GM23338 (cell line): ENCODE data around the gene CAMSAP1. TPM values are rescaled to one million over a fixed set of nuclear protein-coding genes. Genes with fewer than 3 reads are reported as not detected.

ENCODE experiments used
- ATAC-seq: fragments of 200-7000 bp; cut with Tn5 transposase; 3 replicates; pipeline ENCODE4 v1.9.1; 2020
- DNase-seq: peaks from one replicate; pipeline ENCODE4 v3.0.0-alpha.2; 2015; ENCODE audit warnings: low spot score
- H2AFZ ChIP-seq: fragments of 200-600 bp; sonication (generic); 2 replicates; pipeline ENCODE4 v1.8.0; 2016; ENCODE audit warnings: antibody characterized with exemption, mild to moderate bottlenecking, moderate library complexity
- H3F3A ChIP-seq: fragments of 200-600 bp; sonication (generic); replicated peaks from 2 replicates; pipeline ENCODE4 v1.8.0; 2017; ENCODE audit warnings: antibody characterized with exemption, mixed run types, low read depth
- H3K27ac ChIP-seq: fragments of 200-600 bp; sonication (generic); 2 replicates; pipeline ENCODE4 v1.6.1; 2016; ENCODE audit warnings: low read depth
- H3K27me3 ChIP-seq: fragments of 200-600 bp; sonication (generic); 2 replicates; pipeline ENCODE4 v1.8.0; 2016; ENCODE audit warnings: mild to moderate bottlenecking, mixed run types, moderate library complexity; ENCODE audit not compliant: insufficient read depth
- H3K36me3 ChIP-seq: fragments of 200-600 bp; sonication (generic); 2 replicates; pipeline ENCODE4 v1.8.0; 2016; ENCODE audit warnings: mild to moderate bottlenecking; ENCODE audit not compliant: insufficient read depth
- H3K4me1 ChIP-seq: fragments of 200-600 bp; sonication (generic); 2 replicates; pipeline ENCODE4 v1.8.0; 2016; ENCODE audit warnings: mild to moderate bottlenecking, moderate library complexity; ENCODE audit not compliant: insufficient read depth
- H3K4me2 ChIP-seq: fragments of 200-600 bp; sonication (generic); 2 replicates; pipeline ENCODE4 v1.7.1; 2017; ENCODE audit warnings: mixed run types
- H3K4me3 ChIP-seq: fragments of 200-600 bp; sonication (generic); 2 replicates; pipeline ENCODE4 v1.6.1; 2016; ENCODE audit warnings: mixed run types
- H3K79me2 ChIP-seq: fragments of 200-600 bp; sonication (generic); replicated peaks from 2 replicates; pipeline ENCODE4 v1.8.0; 2017; ENCODE audit warnings: mild to moderate bottlenecking; ENCODE audit not compliant: insufficient read depth
- H3K9me2 ChIP-seq: fragments of 200-600 bp; sonication (generic); 2 replicates; pipeline ENCODE4 v1.8.0; 2017; ENCODE audit not compliant: insufficient read depth
- H4K20me1 ChIP-seq: fragments of 200-600 bp; sonication (generic); replicated peaks from 2 replicates; pipeline ENCODE4 v1.8.0; 2017; ENCODE audit warnings: mild to moderate bottlenecking; ENCODE audit not compliant: insufficient read depth
- H3K27ac Mint-ChIP-seq: 2 replicates; pipeline ENCODE4 v1.8.0; 2020; ENCODE audit warnings: inconsistent platforms, mild to moderate bottlenecking, moderate library complexity, mixed read lengths
- H3K27me3 Mint-ChIP-seq: 3 replicates; pipeline ENCODE4 v1.8.0; 2022; ENCODE audit warnings: low read depth, mild to moderate bottlenecking, moderate library complexity, mixed read lengths, inconsistent platforms; ENCODE audit not compliant: insufficient read depth, poor library complexity
- H3K36me3 Mint-ChIP-seq: 3 replicates; pipeline ENCODE4 v1.8.0; 2021; ENCODE audit warnings: low read depth, mild to moderate bottlenecking, inconsistent platforms, moderate library complexity, mixed read lengths
- H3K4me1 Mint-ChIP-seq: 3 replicates; pipeline ENCODE4 v1.8.0; 2020; ENCODE audit warnings: mild to moderate bottlenecking, inconsistent platforms, mixed read lengths
- H3K4me3 Mint-ChIP-seq: 3 replicates; pipeline ENCODE4 v1.8.0; 2021; ENCODE audit warnings: moderate library complexity, mild to moderate bottlenecking, inconsistent platforms, mixed read lengths
- H3K9me3 Mint-ChIP-seq: 3 replicates; pipeline ENCODE4 v1.8.0; 2020; ENCODE audit warnings: moderate library complexity, mild to moderate bottlenecking, inconsistent platforms, mixed read lengths
- CREB1 ChIP-seq: fragments of 250-450 bp; sonication (Bioruptor Pico); IDR thresholded peaks from 2 replicates; pipeline ENCODE4 v1.5.0; 2020; ENCODE audit warnings: low read depth, mild to moderate bottlenecking, moderate library complexity
- EZH2 ChIP-seq: fragments of 200-600 bp; sonication (generic); IDR thresholded peaks from one replicate; pipeline ENCODE4 v1.8.0; 2017; ENCODE audit warnings: antibody characterized with exemption, mild to moderate bottlenecking, low read depth; ENCODE audit not compliant: unreplicated experiment
- JUNB ChIP-seq: IDR thresholded peaks from one replicate; pipeline ENCODE4 v1.6.1; 2016; ENCODE audit warnings: antibody characterized with exemption; ENCODE audit not compliant: unreplicated experiment
- NANOG ChIP-seq: IDR thresholded peaks from 2 replicates; pipeline ENCODE4 v1.6.1; 2016; ENCODE audit warnings: antibody characterized with exemption, borderline replicate concordance
- POLR2AphosphoS5 ChIP-seq: IDR thresholded peaks from 2 replicates; pipeline ENCODE4 v1.6.1; 2016; ENCODE audit warnings: antibody characterized with exemption, low read depth
- STAT1 ChIP-seq: IDR thresholded peaks from one replicate; pipeline ENCODE4 v1.6.1; 2016; ENCODE audit warnings: antibody characterized with exemption; ENCODE audit not compliant: unreplicated experiment
- ZNF331 ChIP-seq: fragments of 250-450 bp; sonication (Bioruptor Pico); IDR thresholded peaks from 2 replicates; pipeline ENCODE4 v1.5.0; 2020; ENCODE audit warnings: low read depth, mild to moderate bottlenecking, moderate library complexity
- polyA plus RNA-seq: library from polyadenylated mRNA; unstranded; fragments of >200 nt; fragmentation: Nextera tagmentation; extraction: Ambion mirVana; gene quantifications from 2 replicates; pipeline ENCODE4 v1.2.1, GENCODE V29; 2016
- total RNA-seq: library from RNA; depleted of rRNA; stranded (reverse); fragments of >200 nt; shearing (Covaris generic); gene quantifications from 2 replicates; pipeline ENCODE4 v1.2.3, GENCODE V29; 2014
- TF ChIP-seq, protein P1 (sequence below), 2 experiments: fragments of 200-600 bp in 1 of 2; sonication (generic) in 1 of 2; conservative IDR thresholded peaks; 2 replicates each; pipeline versions ENCODE4 v1.5.1 to v1.6.1; 2016 to 2017; ENCODE audit warnings: antibody characterized with exemption in 2 of 2, low read depth in 2 of 2, mild to moderate bottlenecking in 2 of 2, moderate library complexity in 1 of 2
- TF ChIP-seq, protein P2 (sequence below): IDR thresholded peaks from 2 replicates; pipeline ENCODE4 v1.6.1; 2016; ENCODE audit warnings: antibody characterized with exemption
- TF ChIP-seq, protein P3 (sequence below): fragments of 250-450 bp; sonication (Bioruptor Pico); IDR thresholded peaks from 2 replicates; pipeline ENCODE4 v1.5.0; 2020; ENCODE audit warnings: mild to moderate bottlenecking, moderate library complexity
- TF ChIP-seq, protein P4 (sequence below): IDR thresholded peaks from one replicate; pipeline ENCODE4 v1.6.1; 2018; ENCODE audit warnings: antibody characterized with exemption; ENCODE audit not compliant: unreplicated experiment

The CAMSAP1 gene
- total and polyA plus RNA-seq, 2 experiments from 2014 or later: 6.9 to 75.4 TPM

DNA sequence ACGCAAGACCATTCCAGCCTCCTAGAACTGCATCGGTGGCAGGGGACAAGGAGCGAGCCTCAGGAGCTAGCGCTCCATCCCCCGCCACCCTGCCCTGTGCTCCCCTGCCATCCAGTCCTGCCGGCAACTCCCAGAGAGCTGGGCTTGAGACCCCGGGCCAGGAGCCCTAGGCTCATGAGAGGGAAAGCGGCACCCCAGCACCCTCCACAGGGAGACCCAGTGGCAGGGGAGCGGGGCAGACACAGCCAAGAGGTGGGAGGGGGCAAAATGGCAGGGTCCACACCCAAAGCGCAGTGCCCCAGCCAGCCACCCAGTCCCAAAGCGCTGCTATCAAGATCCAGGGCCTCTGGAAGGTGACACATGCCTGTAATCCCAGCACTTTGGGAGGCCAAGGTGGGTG lies 41.1 kb upstream of the CAMSAP1 start (continued):
- TF ChIP-seq, protein P1, sequence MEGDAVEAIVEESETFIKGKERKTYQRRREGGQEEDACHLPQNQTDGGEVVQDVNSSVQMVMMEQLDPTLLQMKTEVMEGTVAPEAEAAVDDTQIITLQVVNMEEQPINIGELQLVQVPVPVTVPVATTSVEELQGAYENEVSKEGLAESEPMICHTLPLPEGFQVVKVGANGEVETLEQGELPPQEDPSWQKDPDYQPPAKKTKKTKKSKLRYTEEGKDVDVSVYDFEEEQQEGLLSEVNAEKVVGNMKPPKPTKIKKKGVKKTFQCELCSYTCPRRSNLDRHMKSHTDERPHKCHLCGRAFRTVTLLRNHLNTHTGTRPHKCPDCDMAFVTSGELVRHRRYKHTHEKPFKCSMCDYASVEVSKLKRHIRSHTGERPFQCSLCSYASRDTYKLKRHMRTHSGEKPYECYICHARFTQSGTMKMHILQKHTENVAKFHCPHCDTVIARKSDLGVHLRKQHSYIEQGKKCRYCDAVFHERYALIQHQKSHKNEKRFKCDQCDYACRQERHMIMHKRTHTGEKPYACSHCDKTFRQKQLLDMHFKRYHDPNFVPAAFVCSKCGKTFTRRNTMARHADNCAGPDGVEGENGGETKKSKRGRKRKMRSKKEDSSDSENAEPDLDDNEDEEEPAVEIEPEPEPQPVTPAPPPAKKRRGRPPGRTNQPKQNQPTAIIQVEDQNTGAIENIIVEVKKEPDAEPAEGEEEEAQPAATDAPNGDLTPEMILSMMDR (conservative IDR thresholded peaks at IDR 0.05; ENCODE audit: low read depth in 2 of 2): no peak
- TF ChIP-seq EZH2 (no peak), POLR2AphosphoS5 (no peak)
- TF ChIP-seq, protein P2, sequence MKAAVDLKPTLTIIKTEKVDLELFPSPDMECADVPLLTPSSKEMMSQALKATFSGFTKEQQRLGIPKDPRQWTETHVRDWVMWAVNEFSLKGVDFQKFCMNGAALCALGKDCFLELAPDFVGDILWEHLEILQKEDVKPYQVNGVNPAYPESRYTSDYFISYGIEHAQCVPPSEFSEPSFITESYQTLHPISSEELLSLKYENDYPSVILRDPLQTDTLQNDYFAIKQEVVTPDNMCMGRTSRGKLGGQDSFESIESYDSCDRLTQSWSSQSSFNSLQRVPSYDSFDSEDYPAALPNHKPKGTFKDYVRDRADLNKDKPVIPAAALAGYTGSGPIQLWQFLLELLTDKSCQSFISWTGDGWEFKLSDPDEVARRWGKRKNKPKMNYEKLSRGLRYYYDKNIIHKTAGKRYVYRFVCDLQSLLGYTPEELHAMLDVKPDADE: no peak

DNA sequence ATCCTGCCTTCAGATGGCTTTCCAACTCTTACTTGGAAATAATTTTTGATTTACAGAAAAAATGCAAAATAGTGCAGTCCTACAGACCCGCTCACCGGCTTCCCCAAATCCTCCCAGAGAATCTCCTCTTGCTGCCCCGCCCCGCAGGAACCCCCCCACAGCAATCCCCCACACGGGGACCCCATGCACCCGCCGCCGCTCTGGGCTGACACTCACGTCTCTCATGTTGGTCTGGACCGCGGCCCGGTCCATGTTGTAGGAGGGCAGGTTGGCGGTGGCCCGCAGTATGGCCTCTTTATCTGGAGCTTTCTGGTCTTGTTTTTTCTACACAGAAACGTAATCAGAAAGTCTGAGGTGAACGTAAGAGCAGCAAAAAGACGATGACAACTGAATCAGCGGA lies 40.2 kb upstream of the CAMSAP1 start:
- Histone ChIP-seq H3K36me3 (peaks cover 16% of the 10 kb centered on the region; the same call in 1 of the 2 replicates), H4K20me1 (peaks cover 8% of the 10 kb centered on the region; the same call in 1 of the 2 replicates), H2AFZ (no peak overlapping the region), H3F3A (0 out of 2 replicates have a peak, but pooled peaks cover 5% of the 10 kb centered on the region), H3K4me3 (no peak overlapping the region), H3K9me2 (no peaks in the 10 kb centered on the region), H3K27ac (no peak overlapping the region), H3K4me2 (no peak overlapping the region), H3K79me2 (peaks cover 11% of the 10 kb centered on the region), H3K4me1 (no peaks in the 10 kb centered on the region), H3K27me3 (no peaks in the 10 kb centered on the region)
- Mint-ChIP-seq H3K4me1 (no peaks in the 10 kb centered on the region), H3K36me3 (peaks cover 61% of the 10 kb centered on the region), H3K9me3 (no peaks in the 10 kb centered on the region), H3K4me3 (no peak overlapping the region), H3K27me3 (peaks cover 3% of the 10 kb centered on the region), H3K27ac (0 out of 2 replicates have a peak overlapping the region, but pooled peaks have one; percentile 4)
- no peak for ATAC-seq
- no peak for DNase-seq
- TF ChIP-seq, protein P3, sequence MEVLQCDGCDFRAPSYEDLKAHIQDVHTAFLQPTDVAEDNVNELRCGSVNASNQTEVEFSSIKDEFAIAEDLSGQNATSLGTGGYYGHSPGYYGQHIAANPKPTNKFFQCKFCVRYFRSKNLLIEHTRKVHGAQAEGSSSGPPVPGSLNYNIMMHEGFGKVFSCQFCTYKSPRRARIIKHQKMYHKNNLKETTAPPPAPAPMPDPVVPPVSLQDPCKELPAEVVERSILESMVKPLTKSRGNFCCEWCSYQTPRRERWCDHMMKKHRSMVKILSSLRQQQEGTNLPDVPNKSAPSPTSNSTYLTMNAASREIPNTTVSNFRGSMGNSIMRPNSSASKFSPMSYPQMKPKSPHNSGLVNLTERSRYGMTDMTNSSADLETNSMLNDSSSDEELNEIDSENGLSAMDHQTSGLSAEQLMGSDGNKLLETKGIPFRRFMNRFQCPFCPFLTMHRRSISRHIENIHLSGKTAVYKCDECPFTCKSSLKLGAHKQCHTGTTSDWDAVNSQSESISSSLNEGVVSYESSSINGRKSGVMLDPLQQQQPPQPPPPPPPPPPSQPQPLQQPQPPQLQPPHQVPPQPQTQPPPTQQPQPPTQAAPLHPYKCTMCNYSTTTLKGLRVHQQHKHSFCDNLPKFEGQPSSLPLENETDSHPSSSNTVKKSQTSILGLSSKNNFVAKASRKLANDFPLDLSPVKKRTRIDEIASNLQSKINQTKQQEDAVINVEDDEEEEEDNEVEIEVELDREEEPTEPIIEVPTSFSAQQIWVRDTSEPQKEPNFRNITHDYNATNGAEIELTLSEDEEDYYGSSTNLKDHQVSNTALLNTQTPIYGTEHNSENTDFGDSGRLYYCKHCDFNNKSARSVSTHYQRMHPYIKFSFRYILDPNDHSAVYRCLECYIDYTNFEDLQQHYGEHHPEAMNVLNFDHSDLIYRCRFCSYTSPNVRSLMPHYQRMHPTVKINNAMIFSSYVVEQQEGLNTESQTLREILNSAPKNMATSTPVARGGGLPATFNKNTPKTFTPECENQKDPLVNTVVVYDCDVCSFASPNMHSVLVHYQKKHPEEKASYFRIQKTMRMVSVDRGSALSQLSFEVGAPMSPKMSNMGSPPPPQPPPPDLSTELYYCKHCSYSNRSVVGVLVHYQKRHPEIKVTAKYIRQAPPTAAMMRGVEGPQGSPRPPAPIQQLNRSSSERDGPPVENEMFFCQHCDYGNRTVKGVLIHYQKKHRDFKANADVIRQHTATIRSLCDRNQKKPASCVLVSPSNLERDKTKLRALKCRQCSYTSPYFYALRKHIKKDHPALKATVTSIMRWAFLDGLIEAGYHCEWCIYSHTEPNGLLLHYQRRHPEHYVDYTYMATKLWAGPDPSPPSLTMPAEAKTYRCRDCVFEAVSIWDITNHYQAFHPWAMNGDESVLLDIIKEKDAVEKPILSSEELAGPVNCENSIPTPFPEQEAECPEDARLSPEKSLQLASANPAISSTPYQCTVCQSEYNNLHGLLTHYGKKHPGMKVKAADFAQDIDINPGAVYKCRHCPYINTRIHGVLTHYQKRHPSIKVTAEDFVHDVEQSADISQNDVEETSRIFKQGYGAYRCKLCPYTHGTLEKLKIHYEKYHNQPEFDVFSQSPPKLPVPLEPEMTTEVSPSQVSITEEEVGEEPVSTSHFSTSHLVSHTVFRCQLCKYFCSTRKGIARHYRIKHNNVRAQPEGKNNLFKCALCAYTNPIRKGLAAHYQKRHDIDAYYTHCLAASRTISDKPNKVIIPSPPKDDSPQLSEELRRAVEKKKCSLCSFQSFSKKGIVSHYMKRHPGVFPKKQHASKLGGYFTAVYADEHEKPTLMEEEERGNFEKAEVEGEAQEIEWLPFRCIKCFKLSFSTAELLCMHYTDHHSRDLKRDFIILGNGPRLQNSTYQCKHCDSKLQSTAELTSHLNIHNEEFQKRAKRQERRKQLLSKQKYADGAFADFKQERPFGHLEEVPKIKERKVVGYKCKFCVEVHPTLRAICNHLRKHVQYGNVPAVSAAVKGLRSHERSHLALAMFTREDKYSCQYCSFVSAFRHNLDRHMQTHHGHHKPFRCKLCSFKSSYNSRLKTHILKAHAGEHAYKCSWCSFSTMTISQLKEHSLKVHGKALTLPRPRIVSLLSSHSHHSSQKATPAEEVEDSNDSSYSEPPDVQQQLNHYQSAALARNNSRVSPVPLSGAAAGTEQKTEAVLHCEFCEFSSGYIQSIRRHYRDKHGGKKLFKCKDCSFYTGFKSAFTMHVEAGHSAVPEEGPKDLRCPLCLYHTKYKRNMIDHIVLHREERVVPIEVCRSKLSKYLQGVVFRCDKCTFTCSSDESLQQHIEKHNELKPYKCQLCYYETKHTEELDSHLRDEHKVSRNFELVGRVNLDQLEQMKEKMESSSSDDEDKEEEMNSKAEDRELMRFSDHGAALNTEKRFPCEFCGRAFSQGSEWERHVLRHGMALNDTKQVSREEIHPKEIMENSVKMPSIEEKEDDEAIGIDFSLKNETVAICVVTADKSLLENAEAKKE (CRISPR knock-in tag): no peak
- TF ChIP-seq, protein P4, sequence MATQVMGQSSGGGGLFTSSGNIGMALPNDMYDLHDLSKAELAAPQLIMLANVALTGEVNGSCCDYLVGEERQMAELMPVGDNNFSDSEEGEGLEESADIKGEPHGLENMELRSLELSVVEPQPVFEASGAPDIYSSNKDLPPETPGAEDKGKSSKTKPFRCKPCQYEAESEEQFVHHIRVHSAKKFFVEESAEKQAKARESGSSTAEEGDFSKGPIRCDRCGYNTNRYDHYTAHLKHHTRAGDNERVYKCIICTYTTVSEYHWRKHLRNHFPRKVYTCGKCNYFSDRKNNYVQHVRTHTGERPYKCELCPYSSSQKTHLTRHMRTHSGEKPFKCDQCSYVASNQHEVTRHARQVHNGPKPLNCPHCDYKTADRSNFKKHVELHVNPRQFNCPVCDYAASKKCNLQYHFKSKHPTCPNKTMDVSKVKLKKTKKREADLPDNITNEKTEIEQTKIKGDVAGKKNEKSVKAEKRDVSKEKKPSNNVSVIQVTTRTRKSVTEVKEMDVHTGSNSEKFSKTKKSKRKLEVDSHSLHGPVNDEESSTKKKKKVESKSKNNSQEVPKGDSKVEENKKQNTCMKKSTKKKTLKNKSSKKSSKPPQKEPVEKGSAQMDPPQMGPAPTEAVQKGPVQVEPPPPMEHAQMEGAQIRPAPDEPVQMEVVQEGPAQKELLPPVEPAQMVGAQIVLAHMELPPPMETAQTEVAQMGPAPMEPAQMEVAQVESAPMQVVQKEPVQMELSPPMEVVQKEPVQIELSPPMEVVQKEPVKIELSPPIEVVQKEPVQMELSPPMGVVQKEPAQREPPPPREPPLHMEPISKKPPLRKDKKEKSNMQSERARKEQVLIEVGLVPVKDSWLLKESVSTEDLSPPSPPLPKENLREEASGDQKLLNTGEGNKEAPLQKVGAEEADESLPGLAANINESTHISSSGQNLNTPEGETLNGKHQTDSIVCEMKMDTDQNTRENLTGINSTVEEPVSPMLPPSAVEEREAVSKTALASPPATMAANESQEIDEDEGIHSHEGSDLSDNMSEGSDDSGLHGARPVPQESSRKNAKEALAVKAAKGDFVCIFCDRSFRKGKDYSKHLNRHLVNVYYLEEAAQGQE: no peak
- no peak for TF ChIP-seq EZH2
- no peak for TF ChIP-seq CREB1 (CRISPR knock-in tag)
- no peak for TF ChIP-seq ZNF331 (CRISPR knock-in tag)
- no peak for TF ChIP-seq NANOG
- TF ChIP-seq, protein P2: no peak
- TF ChIP-seq STAT1: no peak
- TF ChIP-seq JUNB: no peak
- no peak for TF ChIP-seq POLR2AphosphoS5
